GM18519 (cell line): ENCODE results near the gene UBALD2.
"Not testable (repeated sequence)": the region's sequence is repeated elsewhere in the genome, so short reads cannot be mapped to it uniquely, and the experiment has no call there.

Source experiments
- ATAC-seq: cut with Tn5 transposase; IDR thresholded peaks from one replicate; pipeline ENCODE4 v1.9.1; 2021; ENCODE audit warnings: mild to moderate bottlenecking, moderate library complexity; ENCODE audit not compliant: unreplicated experiment, low FRiP score

The UBALD2 gene

DNA sequence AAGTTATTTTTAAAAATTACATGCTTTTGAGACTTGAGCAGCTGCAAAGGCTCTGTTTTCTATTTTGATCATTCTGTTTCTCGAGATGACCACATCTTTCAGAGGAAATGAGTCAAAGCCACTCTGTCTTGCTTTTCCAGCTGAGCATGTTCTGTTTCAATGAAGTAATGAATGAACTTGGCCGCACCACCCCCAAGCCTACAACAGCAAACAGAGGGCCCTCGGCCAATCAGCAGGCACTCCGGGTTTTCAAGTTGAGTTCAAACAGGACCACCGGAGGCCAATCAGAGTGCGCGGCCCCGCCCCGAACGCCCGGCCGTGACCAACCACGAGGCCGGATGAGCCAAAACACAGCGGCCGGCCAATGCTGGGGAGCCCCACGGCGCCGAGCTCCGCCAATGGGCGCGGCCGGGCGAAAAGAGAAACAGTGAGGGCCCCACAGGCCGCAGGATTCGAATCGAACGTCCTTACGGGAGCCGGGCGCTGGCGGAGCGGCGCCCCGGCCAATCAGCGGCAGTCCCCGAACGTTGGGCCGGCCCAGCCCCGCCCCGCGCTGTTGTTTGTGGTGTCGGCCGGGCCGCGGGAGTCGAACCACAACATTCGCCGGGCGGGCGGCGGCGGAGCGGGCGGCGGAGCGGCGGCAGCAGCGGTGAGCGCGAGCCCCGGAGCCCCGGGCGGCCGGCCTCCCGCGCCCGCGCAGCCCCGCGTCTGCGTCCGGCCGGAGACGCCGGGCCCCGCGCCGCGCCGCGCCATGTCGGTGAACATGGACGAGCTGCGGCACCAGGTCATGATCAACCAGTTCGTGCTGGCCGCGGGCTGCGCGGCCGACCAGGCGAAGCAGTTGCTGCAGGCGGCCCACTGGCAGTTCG lies at the start of gene UBALD2:
UBALD2 (plus strand) TSS at position 594 of the 869 bp plus-strand sequence; CDS start at position 752, 158 bp downstream.
- ATAC-seq = peak; percentile 64

GRCh38 chr17:76217081-76217480 lies 48.1 kb upstream of the UBALD2 start:
- no peak for ATAC-seq

GRCh38 chr17:76219670-76220383 lies 45.3 kb upstream of the UBALD2 start:
- no peak for ATAC-seq

DNA sequence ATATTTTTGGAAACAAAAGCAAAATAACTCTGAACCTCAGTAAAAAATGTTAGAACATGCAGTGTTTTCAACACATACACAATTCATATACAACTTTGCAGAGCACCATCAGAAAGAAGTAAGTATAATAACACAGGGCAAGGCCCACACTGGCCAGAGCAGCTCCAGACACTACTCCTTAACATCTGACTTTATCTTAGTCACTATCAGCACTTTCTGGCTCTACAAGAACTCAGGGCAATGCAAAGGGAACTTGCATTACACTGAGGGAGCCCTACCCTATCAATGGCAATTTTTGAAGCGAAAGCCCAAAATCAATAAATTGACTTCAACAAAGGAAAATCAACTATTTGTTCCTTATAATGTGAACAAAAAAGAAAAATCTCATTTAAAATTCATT lies 41.3 kb upstream of the UBALD2 start:
- no peak for ATAC-seq

- not testable (repeated sequence) for ATAC-seq
Observed at GRCh38 chr17:76225373-76226086, 39.6 kb upstream of the UBALD2 start.

DNA sequence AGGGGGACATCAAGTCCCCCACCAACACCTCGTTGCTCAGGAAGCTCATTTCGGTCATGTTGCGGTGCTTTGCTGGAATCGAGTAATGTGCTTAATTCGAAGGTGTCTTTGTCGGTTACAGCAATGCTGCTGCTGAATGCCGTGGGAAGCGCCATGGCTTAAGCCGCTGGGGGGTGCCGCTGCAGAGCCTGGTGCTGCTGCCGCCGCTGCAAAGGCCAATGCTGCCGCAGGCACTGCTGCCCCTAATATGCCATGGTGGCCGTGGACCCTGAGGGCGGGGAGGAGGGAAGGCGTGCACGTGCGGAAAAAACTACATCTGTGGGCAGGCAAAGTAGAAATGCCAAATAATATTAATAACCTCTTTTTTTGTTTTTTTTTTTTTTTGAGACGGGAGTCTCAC lies 38.4 kb upstream of the UBALD2 start:
- ATAC-seq = not testable (repeated sequence)

- no peak for ATAC-seq
Observed at GRCh38 chr17:76232342-76232741, 32.8 kb upstream of the UBALD2 start.

DNA sequence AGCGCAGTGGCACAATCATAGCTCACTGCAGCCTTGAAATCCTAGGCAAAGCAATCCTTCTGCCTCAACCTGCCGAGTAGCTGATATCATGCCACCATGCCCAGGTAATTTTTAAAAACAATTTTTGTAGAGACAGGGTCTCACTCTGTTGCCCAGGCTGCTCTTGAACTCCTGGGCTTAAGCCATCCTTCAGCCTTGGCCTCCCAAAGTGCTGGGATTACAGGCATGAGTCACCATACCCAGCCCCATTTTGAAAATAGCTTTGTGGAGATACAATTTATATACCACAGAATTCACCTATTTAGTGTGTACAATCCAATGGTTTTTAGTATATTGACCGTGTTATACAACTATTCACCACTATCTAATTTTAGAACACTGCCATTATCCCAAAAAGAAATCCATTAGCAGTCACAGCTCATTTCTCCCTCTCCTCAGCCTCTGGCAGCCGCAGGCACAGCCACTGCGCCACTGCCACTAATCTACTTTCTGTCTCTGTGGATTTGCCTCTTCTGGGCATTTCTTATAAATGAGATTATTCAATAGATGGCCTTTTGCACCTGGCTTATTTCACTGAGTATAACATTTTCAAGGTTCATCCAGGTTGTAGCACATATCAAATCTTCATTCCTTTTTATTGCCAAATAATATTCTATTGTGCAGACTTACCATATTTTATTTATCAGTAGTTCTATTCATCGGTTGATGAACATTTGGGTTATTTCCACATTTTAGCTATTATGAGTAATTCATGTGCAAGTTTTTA lies 31.4 kb upstream of the UBALD2 start:
- ATAC-seq = no peak

DNA sequence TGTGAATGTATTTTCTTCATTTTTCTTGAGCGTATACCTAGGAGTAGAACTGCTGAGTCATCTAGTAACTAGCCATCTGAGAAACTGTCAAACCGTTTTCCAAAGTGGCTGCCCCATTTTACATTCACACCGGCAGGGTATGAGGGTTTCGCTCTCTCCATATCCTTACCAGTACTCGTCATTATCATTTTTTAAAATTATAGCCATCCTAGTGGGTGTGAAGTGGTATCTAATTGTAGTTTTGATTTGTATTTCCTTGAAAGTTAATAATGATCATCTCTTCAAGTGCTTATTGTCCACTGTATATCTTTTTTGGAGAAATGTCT lies 30.8 kb upstream of the UBALD2 start:
- no peak for ATAC-seq

DNA sequence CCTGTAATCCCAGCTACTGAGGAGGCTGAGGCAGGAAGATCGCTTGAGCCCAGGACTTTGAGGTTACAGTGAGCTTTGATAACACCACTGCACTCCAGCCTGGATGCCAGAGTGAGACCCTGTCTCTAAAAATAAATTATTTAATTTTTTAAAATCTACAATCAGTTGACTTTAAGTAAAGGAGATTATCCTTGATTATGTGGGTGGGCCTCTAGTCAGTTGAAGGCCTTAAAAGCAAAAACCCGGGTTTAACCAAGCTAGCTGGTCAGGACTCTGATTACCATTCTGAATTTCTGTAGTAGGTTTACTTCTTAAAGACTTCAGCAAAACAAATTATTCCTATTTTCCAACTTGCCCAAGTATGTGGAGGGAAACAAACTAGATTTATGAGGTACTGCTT lies 29.3 kb upstream of the UBALD2 start:
- no peak for ATAC-seq

- ATAC-seq = no peak
Observed at GRCh38 chr17:76236603-76237002, 28.5 kb upstream of the UBALD2 start.

DNA sequence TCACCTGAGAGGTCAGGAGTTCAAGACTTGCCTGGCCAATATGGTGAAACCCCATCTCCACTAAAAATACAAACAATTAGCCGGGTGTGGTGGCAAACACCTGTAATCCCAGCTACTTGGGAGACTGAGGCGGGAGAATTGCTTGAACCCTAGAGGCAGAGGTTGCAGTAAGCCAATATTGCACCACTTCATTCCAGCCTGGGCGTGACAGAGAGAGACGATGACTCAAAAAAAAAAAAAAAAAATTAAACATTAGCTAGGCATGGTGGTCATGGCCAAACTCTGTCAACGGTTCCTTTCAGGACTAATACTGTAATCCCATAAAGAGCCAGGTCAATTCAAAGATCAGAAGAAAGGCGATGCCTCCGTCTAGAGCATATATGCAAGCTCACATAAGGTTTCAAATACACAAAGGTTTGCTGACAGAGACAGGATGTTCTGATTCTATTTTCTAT lies 27.3 kb upstream of the UBALD2 start:
- ATAC-seq = no peak

DNA sequence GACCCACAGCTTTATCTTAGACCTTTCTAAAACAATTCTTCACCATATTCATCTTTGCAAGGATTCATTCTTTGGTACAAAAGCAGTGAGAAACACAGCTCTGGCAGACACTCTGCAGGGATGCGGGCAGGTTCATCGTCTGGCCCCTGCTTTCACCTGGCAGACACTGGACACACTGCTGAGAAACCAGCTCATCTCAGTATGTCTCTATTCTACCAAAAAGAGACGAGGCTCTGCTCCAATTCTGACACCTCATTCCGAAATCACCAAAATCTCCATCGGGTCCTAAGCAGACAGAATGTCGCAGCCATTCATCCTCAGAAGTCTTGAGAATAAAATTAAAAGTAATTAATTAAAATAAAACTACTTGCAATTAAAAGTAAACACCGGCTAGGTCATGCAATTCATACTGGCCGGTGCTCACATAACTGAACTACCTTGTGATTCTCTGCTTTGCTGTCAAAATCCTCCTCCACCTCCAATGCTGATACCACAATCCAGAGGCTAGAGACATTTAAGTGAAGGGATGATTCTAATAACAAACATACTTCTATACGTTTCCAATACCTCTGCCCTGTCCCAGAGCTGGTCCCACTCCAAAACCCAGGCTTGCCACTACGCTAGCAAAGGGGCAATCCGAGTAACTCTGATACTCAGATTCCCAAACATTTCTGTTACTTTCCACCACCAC lies 26.2 kb upstream of the UBALD2 start:
- no peak for ATAC-seq

- ATAC-seq = no peak
Observed at GRCh38 chr17:76239538-76240274, 25.4 kb upstream of the UBALD2 start.

GRCh38 chr17:76240461-76241203 lies 24.5 kb upstream of the UBALD2 start, which contains the start of gene RNF157:
RNF157 (minus strand) TSS chr17:76240493; CDS start chr17:76240240, 253 bp downstream.
- no peak for ATAC-seq

- ATAC-seq = no peak
Observed at GRCh38 chr17:76241204-76241538, 24.0 kb upstream of the UBALD2 start.

DNA sequence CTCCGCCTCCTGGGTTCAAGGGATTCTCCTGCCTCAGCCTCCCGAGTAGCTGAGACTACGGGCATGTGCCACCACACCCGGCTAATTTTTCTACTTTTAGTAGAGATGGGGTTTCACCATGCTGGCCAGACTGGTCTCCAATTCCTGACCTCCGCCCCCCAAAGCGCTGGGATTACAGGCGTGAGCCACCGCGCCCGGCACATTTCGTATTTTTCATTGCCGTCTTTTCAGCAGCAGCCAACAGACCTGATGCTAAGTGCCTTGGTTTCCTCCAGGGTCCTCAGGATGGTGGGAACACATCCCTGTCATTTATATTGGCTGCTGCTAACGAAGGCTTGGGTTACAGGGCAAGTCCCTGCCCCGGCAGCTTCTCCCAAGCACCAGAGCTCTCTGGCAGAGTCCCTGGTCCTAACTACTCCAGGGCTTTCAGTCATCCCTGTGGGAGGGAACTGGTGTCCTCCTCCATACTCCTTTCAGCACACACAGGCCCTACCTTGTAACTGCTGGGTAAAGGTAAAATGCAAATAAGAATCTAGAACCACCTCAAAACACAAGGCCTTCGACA lies 23.4 kb upstream of the UBALD2 start:
- no peak for ATAC-seq
